ENCODE results near the gene ZNF169. TPM values are rescaled to one million over a fixed set of nuclear protein-coding genes. Genes with fewer than 3 reads are reported as not detected.

Gene ZNF169
- total and polyA plus RNA-seq, 7 donors, result 1.2 to 24.6 (median 9.6) TPM

- H3K4me1 ChIP-seq, result peaks cover 0 to 39% (median 22%) of the 10 kb centered on the region in 4 donors
- no peak overlapping the region for H3K27ac ChIP-seq
- H3K36me3 ChIP-seq, result no peaks in the 10 kb centered on the region
- H3K27me3 ChIP-seq, result no peaks in the 10 kb centered on the region
- TF ChIP-seq, protein P1, sequence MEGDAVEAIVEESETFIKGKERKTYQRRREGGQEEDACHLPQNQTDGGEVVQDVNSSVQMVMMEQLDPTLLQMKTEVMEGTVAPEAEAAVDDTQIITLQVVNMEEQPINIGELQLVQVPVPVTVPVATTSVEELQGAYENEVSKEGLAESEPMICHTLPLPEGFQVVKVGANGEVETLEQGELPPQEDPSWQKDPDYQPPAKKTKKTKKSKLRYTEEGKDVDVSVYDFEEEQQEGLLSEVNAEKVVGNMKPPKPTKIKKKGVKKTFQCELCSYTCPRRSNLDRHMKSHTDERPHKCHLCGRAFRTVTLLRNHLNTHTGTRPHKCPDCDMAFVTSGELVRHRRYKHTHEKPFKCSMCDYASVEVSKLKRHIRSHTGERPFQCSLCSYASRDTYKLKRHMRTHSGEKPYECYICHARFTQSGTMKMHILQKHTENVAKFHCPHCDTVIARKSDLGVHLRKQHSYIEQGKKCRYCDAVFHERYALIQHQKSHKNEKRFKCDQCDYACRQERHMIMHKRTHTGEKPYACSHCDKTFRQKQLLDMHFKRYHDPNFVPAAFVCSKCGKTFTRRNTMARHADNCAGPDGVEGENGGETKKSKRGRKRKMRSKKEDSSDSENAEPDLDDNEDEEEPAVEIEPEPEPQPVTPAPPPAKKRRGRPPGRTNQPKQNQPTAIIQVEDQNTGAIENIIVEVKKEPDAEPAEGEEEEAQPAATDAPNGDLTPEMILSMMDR (IDR thresholded peaks at IDR 0.05), result no peak
- TF ChIP-seq POLR2A (IDR thresholded peaks at IDR 0.05) (no peak), POLR2AphosphoS5 (IDR thresholded peaks at IDR 0.05) (no peak), EP300 (IDR thresholded peaks at IDR 0.05) (no peak)
- intact Hi-C loops (cut with DNase I), result no loop called here
- 83 to 93% methylated on average over 3 of the region's 3 CpGs for WGBS, 2 donors
- no peak for DNase-seq
- H3K9me3 ChIP-seq, result no peaks in the 10 kb centered on the region
- no peak overlapping the region for H3K4me3 ChIP-seq
These were observed 27.0 kb downstream of the ZNF169 start for GRCh38 chr9:94286116-94286515.

GRCh38 chr9:94287877-94288513 is 28.9 kb downstream of the ZNF169 start:
- H3K27ac ChIP-seq, result peak overlapping the region in 3 of 4 donors; percentile 65 to 68 (median 67)
- TF ChIP-seq, protein P1 (IDR thresholded peaks at IDR 0.05), result no peak
- no peak for TF ChIP-seq EP300 (IDR thresholded peaks at IDR 0.05)
- no peak for TF ChIP-seq POLR2AphosphoS5 (IDR thresholded peaks at IDR 0.05)
- no peak for TF ChIP-seq POLR2A (IDR thresholded peaks at IDR 0.05)
- no peaks in the 10 kb centered on the region for H3K9me3 ChIP-seq
- intact Hi-C loops (cut with DNase I), result no loop called here
- H3K4me1 ChIP-seq, result peaks cover 0 to 39% (median 22%) of the 10 kb centered on the region in 4 donors
- peaks cover 0 to 8% (median under 1%) of the 10 kb centered on the region in 4 donors for H3K36me3 ChIP-seq
- H3K27me3 ChIP-seq, result no peaks in the 10 kb centered on the region
- 90 to 96% methylated on average over 7 of the region's 7 CpGs for WGBS, 2 donors
- H3K4me3 ChIP-seq, result no peak overlapping the region
- DNase-seq, result no peak

DNA sequence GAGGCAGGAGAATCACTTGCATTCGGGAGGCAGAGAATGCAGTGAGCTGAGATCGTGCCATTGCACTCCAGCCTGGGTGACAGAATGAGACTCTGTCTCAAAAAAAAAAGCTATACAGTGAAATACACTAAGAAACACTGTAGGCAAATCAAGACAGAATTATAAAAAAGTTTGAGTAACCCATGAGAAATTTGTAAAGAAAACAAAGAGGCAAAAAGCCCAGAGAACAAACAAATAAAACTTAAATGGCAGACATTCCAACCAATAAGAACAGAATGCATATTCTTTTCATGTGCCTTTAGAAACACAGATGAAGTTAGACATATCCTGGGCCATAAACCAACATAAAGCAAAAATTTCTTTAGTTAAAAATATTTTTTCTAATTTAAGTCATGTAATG is 30.6 kb downstream of the ZNF169 start:
- no peaks in the 10 kb centered on the region for H3K27me3 ChIP-seq
- no peak overlapping the region for H3K27ac ChIP-seq
- intact Hi-C loops (cut with DNase I), result no loop called here
- TF ChIP-seq EP300 (IDR thresholded peaks at IDR 0.05) (no peak), POLR2A (IDR thresholded peaks at IDR 0.05) (no peak), POLR2AphosphoS5 (IDR thresholded peaks at IDR 0.05) (no peak)
- TF ChIP-seq, protein P1 (IDR thresholded peaks at IDR 0.05), result no peak
- H3K36me3 ChIP-seq, result peaks cover 0 to 24% (median 1%) of the 10 kb centered on the region in 4 donors
- H3K4me1 ChIP-seq, result peaks cover 0 to 39% (median 22%) of the 10 kb centered on the region in 4 donors
- no peak overlapping the region for H3K4me3 ChIP-seq
- 88 to 93% methylated on average over 2 of the region's 2 CpGs for WGBS, 2 donors
- H3K9me3 ChIP-seq, result no peaks in the 10 kb centered on the region
- no peak for DNase-seq

- intact Hi-C loops (cut with DNase I), result loop anchor here (5.0 kb wide), 1 partner anchor 37 kb away; no protein-coding TSS in a partner anchor
- 77 to 91% methylated on average over 9 of the region's 9 CpGs for WGBS, 2 donors
- no peak overlapping the region for H3K4me3 ChIP-seq
- peak; percentile 84 for DNase-seq
- peaks cover 0 to 29% (median 20%) of the 10 kb centered on the region in 4 donors for H3K4me1 ChIP-seq
- H3K27ac ChIP-seq, result peak overlapping the region in 3 of 4 donors; percentile 71 to 82 (median 73)
- no peaks in the 10 kb centered on the region for H3K27me3 ChIP-seq
- TF ChIP-seq EP300 (IDR thresholded peaks at IDR 0.05) (peak in 1 of 4 donors; percentile 11), POLR2AphosphoS5 (IDR thresholded peaks at IDR 0.05) (peak; percentile 7 to 67 (median 39)), POLR2A (IDR thresholded peaks at IDR 0.05) (no peak)
- TF ChIP-seq, protein P1 (IDR thresholded peaks at IDR 0.05), result no peak
- no peaks in the 10 kb centered on the region for H3K9me3 ChIP-seq
- peaks cover 0 to 5% (median 0%) of the 10 kb centered on the region in 4 donors for H3K36me3 ChIP-seq
These were observed 40.0 kb downstream of the ZNF169 start for GRCh38 chr9:94298949-94299599.

Measured in sigmoid colon (tissue), 7 donors.